K562 (cell line): ENCODE results near the gene DUSP21. TPM values are rescaled to one million over a fixed set of nuclear protein-coding genes. Genes with fewer than 3 reads are reported as not detected.

ENCODE experiments used
- ARID1B ChIP-seq: fragments of 450-650 bp; IDR thresholded peaks from 2 replicates; pipeline ENCODE4 v1.6.1; 2016; ENCODE audit warnings: antibody characterized with exemption, mild to moderate bottlenecking, inconsistent platforms
- BACH1 ChIP-seq: fragments of 200-800 bp; sonication (Bioruptor generic); IDR thresholded peaks from 2 replicates; pipeline ENCODE4 v1.6.1; 2016; ENCODE audit warnings: missing genetic modification characterization, missing compliant biosample characterization
- CCNT2 ChIP-seq: IDR thresholded peaks from 2 replicates; pipeline ENCODE4 v1.6.1; 2011; ENCODE audit warnings: borderline replicate concordance, low read depth, mild to moderate bottlenecking, moderate library complexity, mixed read lengths, low read length; ENCODE audit not compliant: insufficient read length; ENCODE audit errors: extremely low read depth
- DDX20 ChIP-seq: fragments of 450-650 bp; IDR thresholded peaks from 2 replicates; pipeline ENCODE4 v1.6.1; 2016; ENCODE audit warnings: missing genetic modification characterization, low read depth, mild to moderate bottlenecking, missing compliant biosample characterization, moderate library complexity
- DIDO1 ChIP-seq: fragments of 450-650 bp; IDR thresholded peaks from 2 replicates; pipeline ENCODE4 v1.6.1; 2016; ENCODE audit warnings: low read depth, missing biosample characterization, missing genetic modification characterization
- DPF2 ChIP-seq: fragments of 450-650 bp; IDR thresholded peaks from 2 replicates; pipeline ENCODE4 v1.6.1; 2016
- E2F5 ChIP-seq: sonication (generic); formaldehyde crosslinking; IDR thresholded peaks from 2 replicates; pipeline ENCODE4 v1.8.0; 2022; ENCODE audit warnings: mild to moderate bottlenecking, missing genetic modification reagents
- EP300 ChIP-seq: IDR thresholded peaks from 2 replicates; pipeline ENCODE4 v1.6.1; 2012; ENCODE audit warnings: low read length, improper control_type of control experiment
- FOXK1 ChIP-seq: sonication (generic); formaldehyde crosslinking; IDR thresholded peaks from 2 replicates; pipeline ENCODE4 v1.8.0; 2022; ENCODE audit warnings: missing genetic modification reagents, mild to moderate bottlenecking, borderline replicate concordance
- GATAD2B ChIP-seq: fragments of 450-650 bp; IDR thresholded peaks from 2 replicates; pipeline ENCODE4 v1.6.1; 2017; ENCODE audit warnings: mild to moderate bottlenecking, borderline replicate concordance
- HDAC2 ChIP-seq: fragments of 450-650 bp; IDR thresholded peaks from 2 replicates; pipeline ENCODE4 v1.6.1; 2016; ENCODE audit warnings: mild to moderate bottlenecking
- HMG20A ChIP-seq: fragments of 450-650 bp; formaldehyde crosslinking; conservative IDR thresholded peaks from 2 replicates; pipeline ENCODE4 v1.4.0; 2020; ENCODE audit warnings: mild to moderate bottlenecking, mixed read lengths
- JUND ChIP-seq, 2 experiments: IDR thresholded peaks; 2 replicates in 1 of 2; 3 replicates in 1 of 2; pipeline ENCODE4 v1.6.1; 2011; ENCODE audit warnings: borderline replicate concordance in 2 of 2, low read depth in 2 of 2, low read length in 2 of 2, improper control_type of control experiment in 1 of 2, missing biosample characterization in 1 of 2, missing genetic modification characterization in 1 of 2, missing genetic modification reagents in 1 of 2
- LEF1 ChIP-seq: fragments of 450-650 bp; IDR thresholded peaks from 2 replicates; pipeline ENCODE4 v1.6.1; 2016; ENCODE audit warnings: mild to moderate bottlenecking
- MTA2 ChIP-seq: fragments of 450-650 bp; IDR thresholded peaks from 2 replicates; pipeline ENCODE4 v1.6.1; 2016; ENCODE audit warnings: low read depth
- NCOR1 ChIP-seq: fragments of 450-650 bp; IDR thresholded peaks from 2 replicates; pipeline ENCODE4 v1.6.1; 2016; ENCODE audit warnings: mild to moderate bottlenecking, moderate library complexity
- NFIC ChIP-seq: fragments of 450-650 bp; IDR thresholded peaks from 2 replicates; pipeline ENCODE4 v1.6.1; 2017; ENCODE audit warnings: mild to moderate bottlenecking, inconsistent platforms
- RBFOX2 ChIP-seq: fragments of 200-400 bp; formaldehyde crosslinking; IDR thresholded peaks from 2 replicates; pipeline ENCODE4 v1.6.1; 2017; ENCODE audit warnings: low read depth, mild to moderate bottlenecking, low read length, moderate library complexity
- RNF2 ChIP-seq: sonication (generic); IDR thresholded peaks from 2 replicates; pipeline ENCODE4 v1.6.1; 2016
- RNF219 ChIP-seq: fragments of 250-450 bp; sonication (Bioruptor Pico); IDR thresholded peaks from 2 replicates; pipeline ENCODE4 v1.5.0; 2022; ENCODE audit warnings: mild to moderate bottlenecking
- SMARCA4 ChIP-seq: fragments of 450-650 bp; IDR thresholded peaks from 2 replicates; pipeline ENCODE4 v1.6.1; 2016
- SREBF1 ChIP-seq: fragments of 150-350 bp; IDR thresholded peaks from 2 replicates; pipeline ENCODE4 v1.6.1; 2014; ENCODE audit warnings: antibody characterized with exemption, low read depth, low read length, borderline replicate concordance
- TAL1 ChIP-seq: fragments of 450-650 bp; IDR thresholded peaks from 2 replicates; pipeline ENCODE4 v1.6.1; 2016; ENCODE audit warnings: mild to moderate bottlenecking
- TCF3 ChIP-seq: sonication (generic); formaldehyde crosslinking; IDR thresholded peaks from 2 replicates; pipeline ENCODE4 v1.4.0; 2020; ENCODE audit warnings: mild to moderate bottlenecking, missing genetic modification reagents
- ZBTB1 ChIP-seq: sonication (generic); formaldehyde crosslinking; IDR thresholded peaks from 2 replicates; pipeline ENCODE4 v1.8.1; 2023; ENCODE audit warnings: missing genetic modification reagents, low read depth, mild to moderate bottlenecking, borderline replicate concordance
- ZNF347 ChIP-seq: fragments of 450-650 bp; formaldehyde crosslinking; IDR thresholded peaks from 2 replicates; pipeline ENCODE4 v1.4.0; 2020; ENCODE audit warnings: low read depth, mild to moderate bottlenecking, moderate library complexity
- ZNF395 ChIP-seq: fragments of 200-800 bp; sonication (Bioruptor generic); IDR thresholded peaks from 2 replicates; pipeline ENCODE4 v1.6.1; 2017; ENCODE audit warnings: missing genetic modification characterization, missing compliant biosample characterization
- ZSCAN32 ChIP-seq: fragments of 450-650 bp; formaldehyde crosslinking; IDR thresholded peaks from 2 replicates; pipeline ENCODE4 v1.4.0; 2020; ENCODE audit warnings: mild to moderate bottlenecking, moderate library complexity
- polyA plus RNA-seq, 8 experiments: library from polyadenylated mRNA; depleted of rRNA in 4 of 8; stranded (reverse) in 5 of 8; unstranded in 3 of 8; fragments of >200 nt; fragmentation: Nextera tagmentation in 2 of 8; fragmentation: Illumina TruSeq in 1 of 8; extraction: Ambion mirVana in 2 of 8; extraction: Trizol in 1 of 8; gene quantifications; 2 replicates each; pipeline versions ENCODE4 v1.2.1 to v1.2.3, GENCODE V29; 2011 to 2014; ENCODE audit warnings: inconsistent platforms in 1 of 8, missing spikeins in 1 of 8
- total RNA-seq, 7 experiments: library from RNA; depleted of rRNA in 6 of 7; stranded (reverse); fragments of >200 nt in 6 of 7; fragmentation: Illumina TruSeq in 2 of 7; extraction: Trizol in 2 of 7; gene quantifications; 2 replicates each; pipeline versions ENCODE4 v1.2.1 to v1.2.3, GENCODE V29; 2011 to 2021; ENCODE audit warnings: low replicate concordance in 1 of 7

Gene DUSP21
- total and polyA plus RNA-seq, 9 of the 15 experiments (the other 6 are each of a cell fraction or from before 2014, with no cell fraction given) = 0.14 to 2.5 (median 1.3) TPM

- TF ChIP-seq HDAC2 (peak; percentile 24; the same call in 1 of the 2 replicates), DPF2 (peak; percentile 79), GATAD2B (0 out of 2 replicates have a peak, but pooled peaks have one; percentile 47), RNF219 (CRISPR knock-in tag) (no peak), TCF3 (CRISPR knock-in tag) (peak; percentile 68), MTA2 (no peak), FOXK1 (CRISPR knock-in tag) (no peak), ZSCAN32 (CRISPR knock-in tag) (no peak), RNF2 (0 out of 2 replicates have a peak, but pooled peaks have one; percentile 28), DIDO1 (tag) (no peak), CCNT2 (peak; percentile 34), ZBTB1 (CRISPR knock-in tag) (no peak), E2F5 (CRISPR knock-in tag) (no peak), TAL1 (peak; percentile 52), ARID1B (peak; percentile 77), ZNF395 (CRISPR knock-in tag) (peak; percentile 39; the same call in 1 of the 2 replicates), HMG20A (CRISPR knock-in tag) (no peak), SREBF1 (no peak), ZNF347 (CRISPR knock-in tag) (no peak), RBFOX2 (no peak), DDX20 (tag) (no peak), LEF1 (peak; percentile 62; the same call in 1 of the 2 replicates), JUND (IDR thresholded peaks at IDR 0.05; ENCODE audit: borderline replicate concordance, low read depth, low read length) (peak; percentile 42; the same call in 1 of the 2 replicates), JUND (tag; IDR thresholded peaks at IDR 0.05; ENCODE audit: borderline replicate concordance, low read depth, low read length) (peak; percentile 57; the same call in 2 of the 3 replicates), SMARCA4 (peak; percentile 78), NCOR1 (peak; percentile 71), BACH1 (tag) (peak; percentile 36; the same call in 1 of the 2 replicates), EP300 (peak; percentile 65), NFIC (peak; percentile 19; the same call in 1 of the 2 replicates)
Observed at GRCh38 chrX:44843318-44843702, 511 bp upstream of the DUSP21 start (continued).
